Thyroid gland (tissue), 4 donors: ENCODE measurements around the gene MTCH1. TPM values are rescaled to one million over a fixed set of nuclear protein-coding genes. Genes with fewer than 3 reads are reported as not detected.

Source experiments
- DNase-seq, 2 donors: peaks; one replicate each; pipeline ENCODE4 v3.0.0-alpha.2; 2019
- H3K27ac ChIP-seq, 3 donors: fragments of 200-600 bp; sonication (generic); 1 replicate in 2 of 3; 2 replicates in 1 of 3; pipeline ENCODE4 v1.5.1; 2016 to 2019; ENCODE audit warnings: mild to moderate bottlenecking in 1 of 3, moderate library complexity in 1 of 3
- H3K27me3 ChIP-seq: fragments of 200-600 bp; sonication (generic); one replicate; pipeline ENCODE4 v1.5.1; 2019
- H3K36me3 ChIP-seq, 2 donors: fragments of 200-600 bp; sonication (generic); one replicate each; pipeline ENCODE4 v1.5.1; 2016 to 2019
- H3K4me1 ChIP-seq, 2 donors: fragments of 200-600 bp; sonication (generic); one replicate each; pipeline ENCODE4 v1.5.1; 2017 to 2019
- H3K4me3 ChIP-seq, 3 donors: fragments of 200-600 bp; sonication (generic); replicated peaks in 1 of 3; 1 replicate in 2 of 3; 2 replicates in 1 of 3; pipeline ENCODE4 v1.5.1; 2016; ENCODE audit warnings: mild to moderate bottlenecking in 1 of 3
- H3K9me3 ChIP-seq: fragments of 200-600 bp; sonication (generic); one replicate; pipeline ENCODE4 v1.5.1; 2017
- CTCF ChIP-seq, 6 experiments: fragments of 200-600 bp in 3 of 6; fragments of 450-650 bp in 3 of 6; sonication (generic) in 3 of 6; IDR thresholded peaks; one replicate each; pipeline ENCODE4 v1.5.1; 2016 to 2019; ENCODE audit warnings: antibody characterized with exemption in 6 of 6, mild to moderate bottlenecking in 2 of 6, inconsistent platforms in 1 of 6, moderate library complexity in 1 of 6
- POLR2A ChIP-seq, 2 donors: fragments of 450-650 bp; IDR thresholded peaks; one replicate each; pipeline ENCODE4 v1.6.1; 2017; ENCODE audit warnings: antibody characterized with exemption in 2 of 2, mild to moderate bottlenecking in 2 of 2, moderate library complexity in 1 of 2
- WGBS, 2 donors: methylation state at CpG; one replicate each; pipeline ENCODE4 v1.1.5; 2017; 5-methylcytosine and 5-hydroxymethylcytosine counted together
- intact Hi-C: fragments of 100-400 bp; cut with DNase I; formaldehyde crosslinking; loops from one replicate; pipeline ENCODE4 v1.15.1; 2023
- total RNA-seq, 4 donors: library from RNA; depleted of rRNA; stranded (reverse); fragments of >200 nt; gene quantifications; one replicate each; pipeline ENCODE4 v1.2.3, GENCODE V29; 2016

Gene MTCH1
- total RNA-seq, 4 donors from 2014 or later, result 571 to 1,096 (median 866) TPM

- no peaks in the 10 kb centered on the region for H3K27me3 ChIP-seq
- TF ChIP-seq CTCF (IDR thresholded peaks at IDR 0.05) (peak in 1 of 6 experiments; percentile 11), POLR2A (IDR thresholded peaks at IDR 0.05) (no peak)
- no peaks in the 10 kb centered on the region for H3K36me3 ChIP-seq
- intact Hi-C loops, result no loop called here
- no peak overlapping the region for H3K27ac ChIP-seq
- 84 to 95% methylated on average over 11 to 43 of the region's 44 CpGs for WGBS, 2 donors
- peaks cover 9 to 19% of the 10 kb centered on the region in 2 donors for H3K4me1 ChIP-seq
- no peak overlapping the region for H3K4me3 ChIP-seq
- DNase-seq, result no peak
- H3K9me3 ChIP-seq, result no peaks in the 10 kb centered on the region
These were observed 27.0 kb downstream of the MTCH1 start for GRCh38 chr6:36958775-36959554.

- H3K4me3 ChIP-seq, result no peak overlapping the region
- no peak for DNase-seq
- H3K27ac ChIP-seq, result no peak overlapping the region
- no peak for TF ChIP-seq CTCF (IDR thresholded peaks at IDR 0.05)
- no peak for TF ChIP-seq POLR2A (IDR thresholded peaks at IDR 0.05)
- H3K36me3 ChIP-seq, result no peaks in the 10 kb centered on the region
- no peaks in the 10 kb centered on the region for H3K27me3 ChIP-seq
- peaks cover 0 to 8% of the 10 kb centered on the region in 2 donors for H3K4me1 ChIP-seq
- 76 to 89% methylated on average over 7 to 9 of the region's 9 CpGs for WGBS, 2 donors
- intact Hi-C loops, result no loop called here
- H3K9me3 ChIP-seq, result no peaks in the 10 kb centered on the region
These were observed 28.2 kb downstream of the MTCH1 start for GRCh38 chr6:36957773-36958271.

GRCh38 chr6:36956446-36956820 lies 29.6 kb downstream of the MTCH1 start:
- no peak for DNase-seq
- Histone ChIP-seq H3K36me3 (no peaks in the 10 kb centered on the region), H3K9me3 (no peaks in the 10 kb centered on the region), H3K27ac (no peak overlapping the region), H3K4me3 (no peak overlapping the region), H3K4me1 (peaks cover 0 to 8% of the 10 kb centered on the region in 2 donors), H3K27me3 (no peaks in the 10 kb centered on the region)
- TF ChIP-seq CTCF (IDR thresholded peaks at IDR 0.05), result no peak
- no peak for TF ChIP-seq POLR2A (IDR thresholded peaks at IDR 0.05)
- intact Hi-C loops, result no loop called here

- Histone ChIP-seq H3K27ac (no peak overlapping the region), H3K4me3 (no peak overlapping the region)
These were observed 30.1 kb downstream of the MTCH1 start for GRCh38 chr6:36955671-36956445.

More at GRCh38 chr6:36955671-36956445, 30.1 kb downstream of the MTCH1 start:
- intact Hi-C loops, result no loop called here
- H3K9me3 ChIP-seq, result no peaks in the 10 kb centered on the region
- H3K4me1 ChIP-seq, result peaks cover 0 to 8% of the 10 kb centered on the region in 2 donors
- no peaks in the 10 kb centered on the region for H3K27me3 ChIP-seq
- 76 to 93% methylated on average over 6 to 9 of the region's 9 CpGs for WGBS, 2 donors
- no peaks in the 10 kb centered on the region for H3K36me3 ChIP-seq
- DNase-seq, result no peak
- TF ChIP-seq POLR2A (IDR thresholded peaks at IDR 0.05), result no peak
- no peak for TF ChIP-seq CTCF (IDR thresholded peaks at IDR 0.05)
